Tibial artery (tissue), 4 donors: ENCODE data around the gene SENP1.

Source experiments
- DNase-seq, 2 donors: peaks; one replicate each; pipeline ENCODE4 v3.0.0-alpha.2; 2019
- H3K27ac ChIP-seq, 2 donors: fragments of 200-600 bp; sonication (generic) in 1 of 2; 1 replicate in 1 of 2; 2 replicates in 1 of 2; pipeline ENCODE4 v1.5.1; 2018 to 2019; ENCODE audit warnings: mild to moderate bottlenecking in 1 of 2
- H3K27me3 ChIP-seq, 2 donors: fragments of 200-600 bp; sonication (generic) in 1 of 2; one replicate each; pipeline versions ENCODE4 v1.5.1 to v1.6.0; 2016 to 2019
- H3K36me3 ChIP-seq, 3 donors: fragments of 200-600 bp; sonication (generic) in 2 of 3; one replicate each; pipeline ENCODE4 v1.5.1; 2016 to 2019; ENCODE audit warnings: mild to moderate bottlenecking in 2 of 3
- H3K4me1 ChIP-seq, 4 donors: fragments of 200-600 bp; sonication (generic) in 2 of 4; 1 replicate in 3 of 4; 2 replicates in 1 of 4; pipeline ENCODE4 v1.5.1; 2016 to 2019
- H3K4me3 ChIP-seq, 2 donors: fragments of 200-600 bp; sonication (generic) in 1 of 2; 1 replicate in 1 of 2; 2 replicates in 1 of 2; pipeline ENCODE4 v1.5.1; 2018 to 2019; ENCODE audit warnings: mild to moderate bottlenecking in 2 of 2
- H3K9me3 ChIP-seq, 3 donors: fragments of 200-600 bp; sonication (generic) in 1 of 3; one replicate each; pipeline ENCODE4 v1.5.1; 2016 to 2019
- CTCF ChIP-seq, 2 experiments: fragments of 200-600 bp in 1 of 2; fragments of 450-650 bp in 1 of 2; IDR thresholded peaks; one replicate each; pipeline ENCODE4 v1.5.1; 2017 to 2019; ENCODE audit warnings: antibody characterized with exemption in 2 of 2, mild to moderate bottlenecking in 1 of 2, moderate library complexity in 1 of 2
- intact Hi-C: fragments of 100-400 bp; cut with DNase I; formaldehyde crosslinking; loops from one replicate; pipeline ENCODE4 v1.15.0; 2023; ENCODE audit warnings: low total_unique reads

Gene SENP1

GRCh38 chr12:48065041-48065440 lies 40.8 kb downstream of the SENP1 start:
- intact Hi-C loops: no loop called here
- H3K36me3 ChIP-seq: peaks cover 78 to 93% (median 78%) of the 10 kb centered on the region in 3 donors
- TF ChIP-seq CTCF (IDR thresholded peaks at IDR 0.05): no peak

GRCh38 chr12:48063530-48063929 lies 42.3 kb downstream of the SENP1 start:
- no peak for TF ChIP-seq CTCF (IDR thresholded peaks at IDR 0.05)
- DNase-seq: no peak
- intact Hi-C loops: no loop called here

More at GRCh38 chr12:48065041-48065440, 40.8 kb downstream of the SENP1 start:
- Histone ChIP-seq H3K27ac (no peak overlapping the region), H3K9me3 (no peaks in the 10 kb centered on the region), H3K4me3 (no peak overlapping the region), H3K27me3 (no peaks in the 10 kb centered on the region), H3K4me1 (no peaks in the 10 kb centered on the region)
- no peak for DNase-seq

GRCh38 chr12:48061938-48062719 lies 43.8 kb downstream of the SENP1 start:
- intact Hi-C loops: no loop called here
- Histone ChIP-seq H3K27ac (no peak overlapping the region), H3K36me3 (peaks cover 78 to 87% (median 79%) of the 10 kb centered on the region in 3 donors), H3K9me3 (no peaks in the 10 kb centered on the region), H3K27me3 (no peaks in the 10 kb centered on the region), H3K4me1 (no peaks in the 10 kb centered on the region), H3K4me3 (no peak overlapping the region)
- no peak for DNase-seq
- TF ChIP-seq CTCF (IDR thresholded peaks at IDR 0.05): no peak

More at GRCh38 chr12:48063530-48063929, 42.3 kb downstream of the SENP1 start:
- H3K4me3 ChIP-seq: no peak overlapping the region
- no peak overlapping the region for H3K27ac ChIP-seq
- no peaks in the 10 kb centered on the region for H3K4me1 ChIP-seq
- H3K9me3 ChIP-seq: no peaks in the 10 kb centered on the region
- H3K36me3 ChIP-seq: peaks cover 87 to 98% (median 90%) of the 10 kb centered on the region in 3 donors
- H3K27me3 ChIP-seq: no peaks in the 10 kb centered on the region

GRCh38 chr12:48060474-48060873 lies 45.4 kb downstream of the SENP1 start:
- peaks cover 63 to 71% (median 63%) of the 10 kb centered on the region in 3 donors for H3K36me3 ChIP-seq
- DNase-seq: no peak
- intact Hi-C loops: no loop called here

GRCh38 chr12:48058771-48059170 lies 47.1 kb downstream of the SENP1 start:
- Histone ChIP-seq H3K27ac (no peak overlapping the region), H3K4me1 (no peaks in the 10 kb centered on the region), H3K4me3 (no peak overlapping the region), H3K27me3 (no peaks in the 10 kb centered on the region), H3K9me3 (no peaks in the 10 kb centered on the region), H3K36me3 (peaks cover 46 to 60% (median 46%) of the 10 kb centered on the region in 3 donors)
- intact Hi-C loops: no loop called here
- DNase-seq: no peak
- TF ChIP-seq CTCF (IDR thresholded peaks at IDR 0.05): no peak

More at GRCh38 chr12:48060474-48060873, 45.4 kb downstream of the SENP1 start:
- Histone ChIP-seq H3K4me3 (no peak overlapping the region), H3K9me3 (no peaks in the 10 kb centered on the region), H3K27ac (no peak overlapping the region), H3K4me1 (no peaks in the 10 kb centered on the region), H3K27me3 (no peaks in the 10 kb centered on the region)
- TF ChIP-seq CTCF (IDR thresholded peaks at IDR 0.05): no peak
